ENCODE measurements around the gene CREB3L1.
"Not testable (repeated sequence)": the region's sequence is repeated elsewhere in the genome, so short reads cannot be mapped to it uniquely, and the experiment has no call there.

CREB3L1 gene

GRCh38 chr11:46253258-46254132, 24.0 kb upstream of the CREB3L1 start:
- H3K4me3 ChIP-seq (ENCODE audit: control insufficient read depth, low read depth, low read length), result no peak overlapping the region
- no peak for TF ChIP-seq CTCF (IDR thresholded peaks at IDR 0.05; ENCODE audit: control insufficient read depth, insufficient read depth, low read depth, low read length, missing control alignments)
- DNase-seq (ENCODE audit: low read depth), result no peak

GRCh38 chr11:46254133-46254491, 23.4 kb upstream of the CREB3L1 start:
- DNase-seq (ENCODE audit: low read depth), result no peak
- no peak overlapping the region for H3K4me3 ChIP-seq (ENCODE audit: control insufficient read depth, low read depth, low read length)
- TF ChIP-seq CTCF (IDR thresholded peaks at IDR 0.05; ENCODE audit: control insufficient read depth, insufficient read depth, low read depth, low read length, missing control alignments), result no peak

- H3K4me3 ChIP-seq (ENCODE audit: control insufficient read depth, low read depth, low read length), result no peak overlapping the region
These were observed 20.9 kb upstream of the CREB3L1 start for GRCh38 chr11:46256540-46257001.

GRCh38 chr11:46259347-46259746, 18.1 kb upstream of the CREB3L1 start:
- not testable (repeated sequence) for H3K4me3 ChIP-seq (ENCODE audit: control insufficient read depth, low read depth, low read length); DNase-seq (ENCODE audit: low read depth)

More at GRCh38 chr11:46256540-46257001, 20.9 kb upstream of the CREB3L1 start:
- TF ChIP-seq CTCF (IDR thresholded peaks at IDR 0.05; ENCODE audit: control insufficient read depth, insufficient read depth, low read depth, low read length, missing control alignments), result no peak
- no peak for DNase-seq (ENCODE audit: low read depth)

GRCh38 chr11:46259971-46260560, 17.4 kb upstream of the CREB3L1 start:
- H3K4me3 ChIP-seq (ENCODE audit: control insufficient read depth, low read depth, low read length), result no peak overlapping the region
- TF ChIP-seq CTCF (IDR thresholded peaks at IDR 0.05; ENCODE audit: control insufficient read depth, insufficient read depth, low read depth, low read length, missing control alignments), result no peak
- DNase-seq (ENCODE audit: low read depth), result no peak

- no peak for DNase-seq (ENCODE audit: low read depth)
These were observed 14.3 kb upstream of the CREB3L1 start for GRCh38 chr11:46263120-46263519.

More at GRCh38 chr11:46263120-46263519, 14.3 kb upstream of the CREB3L1 start:
- no peak for TF ChIP-seq CTCF (IDR thresholded peaks at IDR 0.05; ENCODE audit: control insufficient read depth, insufficient read depth, low read depth, low read length, missing control alignments)
- H3K4me3 ChIP-seq (ENCODE audit: control insufficient read depth, low read depth, low read length), result no peak overlapping the region
